Smooth muscle cell (in vitro differentiated cells): ENCODE data around the gene ADH7. TPM values are rescaled to one million over a fixed set of nuclear protein-coding genes. Genes with fewer than 3 reads are reported as not detected.

Source experiments
- DNase-seq: peaks from one replicate; lab custom pipeline; 2025; ENCODE audit not compliant: unreplicated experiment; lab: John Stamatoyannopoulos, UW
- H2AFZ ChIP-seq: fragments of 200-600 bp; sonication (generic); 2 replicates; pipeline ENCODE4 v1.6.0; 2016; ENCODE audit warnings: antibody characterized with exemption, low read depth, mild to moderate bottlenecking
- H3F3A ChIP-seq: fragments of 200-600 bp; sonication (generic); 2 replicates; pipeline ENCODE4 v1.6.0; 2017; ENCODE audit warnings: antibody characterized with exemption, low read depth
- H3K27ac ChIP-seq: fragments of 200-600 bp; sonication (generic); 2 replicates; pipeline ENCODE4 v1.5.1; 2016; ENCODE audit warnings: low read depth, mild to moderate bottlenecking
- H3K27me3 ChIP-seq: fragments of 200-600 bp; sonication (generic); 2 replicates; pipeline ENCODE4 v1.6.1; 2016; ENCODE audit warnings: low read depth, mild to moderate bottlenecking
- H3K36me3 ChIP-seq: fragments of 200-600 bp; sonication (generic); 2 replicates; pipeline ENCODE4 v1.5.1; 2016; ENCODE audit warnings: low read depth
- H3K4me1 ChIP-seq: fragments of 200-600 bp; sonication (generic); 2 replicates; pipeline ENCODE4 v1.5.1; 2016; ENCODE audit warnings: low read depth
- H3K4me2 ChIP-seq: fragments of 200-600 bp; sonication (generic); 2 replicates; pipeline ENCODE4 v1.6.0; 2016; ENCODE audit warnings: mild to moderate bottlenecking
- H3K4me3 ChIP-seq: fragments of 200-600 bp; sonication (generic); 2 replicates; pipeline ENCODE4 v1.5.1; 2016; ENCODE audit warnings: mild to moderate bottlenecking
- H3K79me2 ChIP-seq: fragments of 200-600 bp; sonication (generic); 2 replicates; pipeline ENCODE4 v1.6.0; 2016; ENCODE audit warnings: low read depth, mild to moderate bottlenecking
- H3K9ac ChIP-seq: fragments of 200-600 bp; sonication (generic); 2 replicates; pipeline ENCODE4 v1.6.0; 2016; ENCODE audit warnings: low read depth
- H3K9me3 ChIP-seq: fragments of 200-600 bp; sonication (generic); replicated peaks from 2 replicates; pipeline ENCODE4 v1.5.1; 2016; ENCODE audit warnings: low read depth
- H4K20me1 ChIP-seq: fragments of 200-600 bp; sonication (generic); 2 replicates; pipeline ENCODE4 v1.6.0; 2016; ENCODE audit warnings: low read depth
- WGBS: methylation state at CpG from one replicate; pipeline ENCODE4 v1.1.7; 2016; ENCODE audit warnings: low lambda C conversion rate; 5-methylcytosine and 5-hydroxymethylcytosine counted together
- polyA plus RNA-seq: library from polyadenylated mRNA; unstranded; fragments of >200 nt; fragmentation: Nextera tagmentation; extraction: Ambion mirVana; gene quantifications from 2 replicates; pipeline ENCODE4 v1.2.1, GENCODE V29; 2016
- total RNA-seq: library from RNA; depleted of rRNA; stranded (reverse); fragments of >200 nt; gene quantifications from 2 replicates; pipeline ENCODE4 v1.2.3, GENCODE V29; 2014
- TF ChIP-seq, protein P1 (sequence below): fragments of 200-600 bp; sonication (generic); IDR thresholded peaks from 2 replicates; pipeline ENCODE4 v1.5.1; 2017; ENCODE audit warnings: borderline replicate concordance, mild to moderate bottlenecking, antibody characterized with exemption; ENCODE audit not compliant: insufficient read depth, poor library complexity, severe bottlenecking

ADH7 gene
- total and polyA plus RNA-seq, 2 experiments from 2014 or later = not detected

- WGBS = 57% methylated on average over 3 of the region's 3 CpGs
Measured at GRCh38 chr4:99395595-99396364, 39.4 kb downstream of the ADH7 start.

DNA sequence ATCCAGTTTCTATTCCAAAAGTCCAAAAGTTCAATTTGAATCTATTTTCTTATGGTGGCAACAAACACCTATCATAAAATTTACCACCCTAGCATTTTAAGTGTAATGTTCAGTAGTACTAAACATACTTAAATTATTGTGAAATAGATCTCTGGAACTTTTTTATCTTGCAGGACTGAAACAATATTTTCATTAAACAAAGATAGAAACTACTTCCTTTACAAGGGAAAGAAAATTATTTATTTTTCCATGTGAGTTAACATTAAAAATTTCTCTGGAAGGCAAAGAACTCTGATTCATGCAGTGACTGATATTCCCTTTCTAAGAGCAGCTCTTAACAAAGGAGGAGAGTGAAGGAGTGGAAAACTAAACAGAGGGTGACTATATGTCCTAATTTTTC is 40.2 kb downstream of the ADH7 start:
- Histone ChIP-seq H3K27ac (no peak overlapping the region), H3K4me1 (no peaks in the 10 kb centered on the region), H3K9me3 (no peaks in the 10 kb centered on the region), H3K9ac (no peak overlapping the region), H4K20me1 (no peaks in the 10 kb centered on the region), H3F3A (no peaks in the 10 kb centered on the region), H3K4me2 (no peak overlapping the region), H3K27me3 (no peaks in the 10 kb centered on the region), H3K79me2 (no peaks in the 10 kb centered on the region), H2AFZ (no peak overlapping the region), H3K36me3 (no peaks in the 10 kb centered on the region), H3K4me3 (no peak overlapping the region)
- no peak for DNase-seq
- TF ChIP-seq, protein P1, sequence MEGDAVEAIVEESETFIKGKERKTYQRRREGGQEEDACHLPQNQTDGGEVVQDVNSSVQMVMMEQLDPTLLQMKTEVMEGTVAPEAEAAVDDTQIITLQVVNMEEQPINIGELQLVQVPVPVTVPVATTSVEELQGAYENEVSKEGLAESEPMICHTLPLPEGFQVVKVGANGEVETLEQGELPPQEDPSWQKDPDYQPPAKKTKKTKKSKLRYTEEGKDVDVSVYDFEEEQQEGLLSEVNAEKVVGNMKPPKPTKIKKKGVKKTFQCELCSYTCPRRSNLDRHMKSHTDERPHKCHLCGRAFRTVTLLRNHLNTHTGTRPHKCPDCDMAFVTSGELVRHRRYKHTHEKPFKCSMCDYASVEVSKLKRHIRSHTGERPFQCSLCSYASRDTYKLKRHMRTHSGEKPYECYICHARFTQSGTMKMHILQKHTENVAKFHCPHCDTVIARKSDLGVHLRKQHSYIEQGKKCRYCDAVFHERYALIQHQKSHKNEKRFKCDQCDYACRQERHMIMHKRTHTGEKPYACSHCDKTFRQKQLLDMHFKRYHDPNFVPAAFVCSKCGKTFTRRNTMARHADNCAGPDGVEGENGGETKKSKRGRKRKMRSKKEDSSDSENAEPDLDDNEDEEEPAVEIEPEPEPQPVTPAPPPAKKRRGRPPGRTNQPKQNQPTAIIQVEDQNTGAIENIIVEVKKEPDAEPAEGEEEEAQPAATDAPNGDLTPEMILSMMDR = no peak

More at GRCh38 chr4:99395595-99396364, 39.4 kb downstream of the ADH7 start:
- Histone ChIP-seq H2AFZ (no peak overlapping the region), H3K79me2 (no peaks in the 10 kb centered on the region), H3F3A (no peaks in the 10 kb centered on the region), H4K20me1 (no peaks in the 10 kb centered on the region), H3K4me3 (no peak overlapping the region), H3K4me1 (no peaks in the 10 kb centered on the region), H3K9ac (no peak overlapping the region), H3K9me3 (no peaks in the 10 kb centered on the region), H3K36me3 (no peaks in the 10 kb centered on the region), H3K4me2 (no peak overlapping the region), H3K27ac (no peak overlapping the region), H3K27me3 (no peaks in the 10 kb centered on the region)
- TF ChIP-seq, protein P1 = no peak
- DNase-seq = no peak

- Histone ChIP-seq H3F3A (no peaks in the 10 kb centered on the region), H3K9ac (no peak overlapping the region), H3K79me2 (no peaks in the 10 kb centered on the region), H3K4me3 (no peak overlapping the region), H3K27me3 (no peaks in the 10 kb centered on the region), H3K36me3 (no peaks in the 10 kb centered on the region), H3K4me2 (no peak overlapping the region), H4K20me1 (no peaks in the 10 kb centered on the region), H2AFZ (no peak overlapping the region), H3K9me3 (no peaks in the 10 kb centered on the region), H3K27ac (no peak overlapping the region), H3K4me1 (no peaks in the 10 kb centered on the region)
- no peak for DNase-seq
- WGBS = 96% methylated on average over 1 of the region's 1 CpG
- TF ChIP-seq, protein P1 = no peak
Measured at GRCh38 chr4:99390055-99390454, 45.1 kb downstream of the ADH7 start.

DNA sequence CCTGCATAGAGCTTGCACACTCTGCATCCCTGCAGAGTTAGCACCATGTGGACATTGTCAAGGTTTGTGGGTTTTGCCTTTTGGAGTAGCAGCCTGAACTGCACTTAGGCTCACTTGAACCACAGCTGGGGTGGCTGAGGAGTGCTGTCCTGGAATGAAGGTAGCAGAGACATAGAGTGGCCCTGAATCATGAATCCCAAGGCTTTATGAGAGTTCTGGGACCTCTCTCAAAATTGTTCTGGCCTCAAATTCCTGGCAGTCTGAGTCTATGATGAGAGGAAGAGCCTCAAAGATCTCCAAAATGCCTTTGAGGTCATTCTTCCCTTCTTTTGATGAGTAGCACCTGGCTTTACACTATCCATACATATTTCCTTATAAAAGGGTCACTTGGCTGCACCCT is 45.5 kb downstream of the ADH7 start:
- H3K4me2 ChIP-seq = no peak overlapping the region
- DNase-seq = no peak

More for the DNA sequence above, 45.5 kb downstream of the ADH7 start:
- no peak overlapping the region for H3K9ac ChIP-seq
- no peaks in the 10 kb centered on the region for H3K27me3 ChIP-seq
- no peaks in the 10 kb centered on the region for H3K79me2 ChIP-seq
- no peak overlapping the region for H3K27ac ChIP-seq
- H3F3A ChIP-seq = no peaks in the 10 kb centered on the region
- no peaks in the 10 kb centered on the region for H3K4me1 ChIP-seq
- no peak overlapping the region for H3K4me3 ChIP-seq
- H2AFZ ChIP-seq = no peak overlapping the region
- no peaks in the 10 kb centered on the region for H3K9me3 ChIP-seq
- no peaks in the 10 kb centered on the region for H3K36me3 ChIP-seq
- no peaks in the 10 kb centered on the region for H4K20me1 ChIP-seq
- TF ChIP-seq, protein P1 = no peak
